ENCODE results near the gene PIP4P1.

The PIP4P1 gene

DNA sequence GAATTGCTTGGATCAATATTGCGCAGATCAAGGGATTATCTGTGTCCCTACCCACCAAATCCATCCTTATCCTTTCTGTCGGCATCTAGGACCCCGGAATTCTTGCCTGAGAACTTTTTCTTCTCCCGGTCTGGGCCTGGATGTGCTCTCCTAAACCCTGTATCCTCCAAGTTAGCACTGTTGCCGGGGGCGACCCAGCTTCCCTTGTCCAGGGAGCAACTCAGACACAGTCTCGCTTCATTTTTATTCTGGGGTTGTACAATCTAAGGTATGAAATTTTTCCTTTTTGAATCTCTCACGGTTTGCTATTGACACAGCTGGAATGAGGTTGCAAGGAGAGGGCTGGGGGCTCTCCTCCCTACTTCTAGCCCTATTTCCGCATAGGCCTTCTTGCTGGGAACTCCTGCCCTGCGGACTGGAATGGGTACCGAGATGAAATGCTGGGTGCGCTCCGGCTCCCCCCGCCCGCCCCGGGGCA is 7.6 kb upstream of the PIP4P1 start:
- CTCF ChIA-PET: interaction anchor here (0.8 kb wide), 1 partner anchor 42 kb away, joined by 6 read pairs; no protein-coding TSS in a partner anchor
- H3K27ac ChIP-seq: peak overlapping the region; percentile 91
- peak; percentile 13 for DNase-seq (ENCODE audit: low spot score)
- no peak for TF ChIP-seq CTCF (conservative IDR thresholded peaks at IDR 0.05; ENCODE audit: low read depth)
- POLR2A ChIA-PET (ENCODE audit: low non-redundant PET): interaction anchor here (1.8 kb wide), 1 partner anchor 7 kb away, joined by 8 read pairs; the partner anchor contains the start of gene PIP4P1

GRCh38 chr14:20460458-20461224 is 593 bp downstream of the PIP4P1 start:
- H3K27ac ChIP-seq: peak overlapping the region; percentile 90
- TF ChIP-seq CTCF (conservative IDR thresholded peaks at IDR 0.05; ENCODE audit: low read depth): no peak
- ChIA-PET CTCF (no interaction called here), POLR2A (ENCODE audit: low non-redundant PET) (interaction anchor here (1.1 to 1.7 kb wide), 4 partner anchors 9 to 922 kb away, joined by 3 to 8 read pairs (median 7); partner anchors contain the start of genes PARP2, PNP and TEP1)
- DNase-seq (ENCODE audit: low spot score): peak; percentile 16

- CTCF ChIA-PET: interaction anchor here (0.7 kb wide), 1 partner anchor 62 kb away, joined by 3 read pairs; no protein-coding TSS in a partner anchor
- TF ChIP-seq CTCF (conservative IDR thresholded peaks at IDR 0.05; ENCODE audit: low read depth): no peak
- DNase-seq (ENCODE audit: low spot score): no peak
- POLR2A ChIA-PET (ENCODE audit: low non-redundant PET): no interaction called here
- H3K27ac ChIP-seq: peak overlapping the region; percentile 67
These were observed 3.0 kb downstream of the PIP4P1 start for GRCh38 chr14:20458031-20458789.

GRCh38 chr14:20456971-20457370 is 4.3 kb downstream of the PIP4P1 start:
- TF ChIP-seq CTCF (conservative IDR thresholded peaks at IDR 0.05; ENCODE audit: low read depth): no peak
- no peak for DNase-seq (ENCODE audit: low spot score)
- ChIA-PET CTCF (no interaction called here), POLR2A (ENCODE audit: low non-redundant PET) (no interaction called here)
- H3K27ac ChIP-seq: peak overlapping the region; percentile 56

DNA sequence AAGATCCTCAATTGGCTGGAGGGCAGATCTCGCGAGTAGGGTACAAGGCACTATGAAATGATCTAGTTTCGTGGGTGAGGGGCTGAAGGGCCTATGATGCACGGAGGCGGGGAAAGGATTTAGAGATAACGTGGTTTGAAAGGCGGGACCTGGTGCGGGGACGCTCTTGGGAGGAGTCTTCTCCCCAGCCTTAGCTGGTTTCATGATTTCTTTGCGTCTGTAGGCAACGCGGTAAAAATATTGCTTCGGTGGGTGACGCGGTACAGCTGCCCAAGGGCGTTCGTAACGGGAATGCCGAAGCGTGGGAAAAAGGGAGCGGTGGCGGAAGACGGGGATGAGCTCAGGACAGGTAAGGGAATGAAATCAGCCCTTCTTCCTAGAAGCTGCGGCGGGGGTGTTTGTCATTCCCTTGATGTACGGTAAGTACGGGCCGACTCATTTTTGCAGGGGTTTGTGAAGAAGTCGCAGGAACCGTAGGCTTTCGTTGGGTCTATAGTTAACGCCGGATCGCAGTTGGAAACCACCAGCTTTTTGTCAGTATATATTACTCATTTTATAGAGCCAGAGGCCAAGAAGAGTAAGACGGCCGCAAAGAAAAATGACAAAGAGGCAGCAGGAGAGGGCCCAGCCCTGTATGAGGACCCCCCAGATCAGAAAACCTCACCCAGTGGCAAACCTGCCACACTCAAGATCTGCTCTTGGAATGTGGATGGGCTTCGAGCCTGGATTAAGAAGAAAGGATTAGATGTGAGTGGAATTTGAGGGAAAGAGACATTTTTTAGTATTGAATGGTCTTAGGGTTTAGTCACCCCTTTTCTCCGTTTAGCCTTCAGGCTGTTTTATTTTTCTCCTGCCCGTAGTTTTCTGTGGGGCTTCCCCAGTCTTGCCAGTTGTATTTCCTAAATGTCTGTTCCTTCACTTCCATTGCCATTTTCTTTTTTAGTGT is 5.6 kb downstream of the PIP4P1 start:
- peak overlapping the region; percentile 98 for H3K27ac ChIP-seq
- peak; percentile 76 for DNase-seq (ENCODE audit: low spot score)
- TF ChIP-seq CTCF (conservative IDR thresholded peaks at IDR 0.05; ENCODE audit: low read depth): no peak
- POLR2A ChIA-PET (ENCODE audit: low non-redundant PET): interaction anchor here (1.1 to 2.2 kb wide), 3 partner anchors 14 to 112 kb away, joined by 3 to 9 read pairs (median 5); partner anchors contain the start of genes PARP2, PNP and TEP1
- CTCF ChIA-PET: interaction anchor here (0.6 to 1.3 kb wide), 2 partner anchors 167 to 516 kb away, joined by 4 read pairs; no protein-coding TSS in a partner anchor

All from RWPE1 (cell line).